IMR-90 (cell line): ENCODE results near the gene NUP107. TPM values are rescaled to one million over a fixed set of nuclear protein-coding genes. Genes with fewer than 3 reads are reported as not detected.
A peak's percentile ranks its signal among the peaks of the same experiment; 100 is the strongest.

Source experiments
- ATAC-seq: fragments of 200-7000 bp; cut with Tn5 transposase; 2 replicates; pipeline ENCODE4 v1.9.1; 2020; ENCODE audit warnings: low read depth, mild to moderate bottlenecking, moderate library complexity
- BruUV-seq: library from RNA; stranded (reverse); fragments of 400-500 nt; replicated peaks from 2 replicates; lab custom pipeline; 2021; lab: Mats Ljungman, UMichigan
- CTCF ChIA-PET: fragments of 300-600 bp; formaldehyde crosslinking; extraction: SDS; loops from one replicate; lab custom pipeline; 2021; ENCODE audit warnings: antibody characterized with exemption; lab: Yijun Ruan, JAX
- POLR2A ChIA-PET: fragments of 300-600 bp; sonication (Branson Sonifier 250); formaldehyde crosslinking; loops from one replicate; lab custom pipeline; 2022; ENCODE audit warnings: antibody characterized with exemption; ENCODE audit not compliant: unreplicated experiment; lab: Charles Lee
- DNase-seq: peaks from one replicate; pipeline ENCODE4 v3.0.0; 2013
- H2AFZ ChIP-seq: replicated peaks from 2 replicates; pipeline ENCODE3; 2013; ENCODE audit warnings: low read length, mild to moderate bottlenecking; ENCODE audit not compliant: poor library complexity
- H2AK5ac ChIP-seq: 2 replicates; pipeline ENCODE4 v1.6.1; 2013; ENCODE audit warnings: low read depth, low read length, inconsistent platforms
- H2AK9ac ChIP-seq: replicated peaks from 2 replicates; pipeline ENCODE3; 2013; ENCODE audit warnings: mild to moderate bottlenecking, low read depth, low read length, moderate library complexity; ENCODE audit not compliant: poor library complexity
- H2BK120ac ChIP-seq: 2 replicates; pipeline ENCODE4 v1.6.1; 2013; ENCODE audit warnings: low read depth, low read length, inconsistent platforms
- H2BK15ac ChIP-seq: 3 replicates; pipeline ENCODE4 v1.6.1; 2013; ENCODE audit warnings: low read depth, low read length, inconsistent platforms
- H2BK20ac ChIP-seq: 2 replicates; pipeline ENCODE4 v1.6.1; 2013; ENCODE audit warnings: low read depth, mild to moderate bottlenecking, inconsistent platforms, low read length, moderate library complexity
- H2BK5ac ChIP-seq: 2 replicates; pipeline ENCODE4 v1.6.1; 2013; ENCODE audit warnings: mild to moderate bottlenecking, low read depth, low read length, inconsistent platforms; ENCODE audit not compliant: poor library complexity, severe bottlenecking
- H3K14ac ChIP-seq: replicated peaks from 2 replicates; pipeline ENCODE4 v1.6.1; 2013; ENCODE audit warnings: low read depth, low read length, inconsistent platforms
- H3K18ac ChIP-seq: 2 replicates; pipeline ENCODE4 v1.6.1; 2013; ENCODE audit warnings: low read depth, low read length, control low read depth
- H3K23ac ChIP-seq: 2 replicates; pipeline ENCODE4 v1.6.1; 2013; ENCODE audit warnings: low read depth, low read length, inconsistent platforms
- H3K27ac ChIP-seq: 2 replicates; pipeline ENCODE4 v1.5.1; 2013; ENCODE audit warnings: mild to moderate bottlenecking, control low read depth, low read length; ENCODE audit not compliant: insufficient read depth
- H3K27me3 ChIP-seq: 2 replicates; pipeline ENCODE4 v1.6.1; 2013; ENCODE audit warnings: low read length; ENCODE audit not compliant: control insufficient read depth, insufficient read depth
- H3K36me3 ChIP-seq: 2 replicates; pipeline ENCODE4 v1.6.1; 2013; ENCODE audit warnings: low read length, mixed read lengths; ENCODE audit not compliant: control insufficient read depth, insufficient read depth
- H3K4ac ChIP-seq: 2 replicates; pipeline ENCODE4 v1.6.1; 2013; ENCODE audit warnings: low read depth, low read length, inconsistent platforms
- H3K4me1 ChIP-seq: 2 replicates; pipeline ENCODE4 v1.6.1; 2013; ENCODE audit warnings: low read length, mixed read lengths; ENCODE audit not compliant: control insufficient read depth, insufficient read depth
- H3K4me2 ChIP-seq: 2 replicates; pipeline ENCODE4 v1.6.1; 2013; ENCODE audit warnings: low read depth, mild to moderate bottlenecking, control low read depth, low read length, moderate library complexity
- H3K4me3 ChIP-seq: 2 replicates; pipeline ENCODE4 v1.5.1; 2013; ENCODE audit warnings: low read depth, mild to moderate bottlenecking, control low read depth, low read length, moderate library complexity; ENCODE audit not compliant: insufficient read depth
- H3K56ac ChIP-seq: 2 replicates; pipeline ENCODE4 v1.6.1; 2013; ENCODE audit warnings: low read length, inconsistent platforms; ENCODE audit not compliant: insufficient read depth; ENCODE audit errors: extremely low read depth
- H3K79me1 ChIP-seq, 2 experiments: 2 replicates each; pipeline ENCODE4 v1.6.1; 2013; ENCODE audit warnings: low read length in 2 of 2, inconsistent platforms in 1 of 2, low read depth in 1 of 2
- H3K9ac ChIP-seq: 2 replicates; pipeline ENCODE4 v1.6.1; 2013; ENCODE audit warnings: low read depth, low read length, control low read depth
- H3K9me1 ChIP-seq: 2 replicates; pipeline ENCODE4 v1.6.1; 2013; ENCODE audit warnings: low read length, inconsistent platforms; ENCODE audit not compliant: insufficient read depth
- H3K9me3 ChIP-seq: 2 replicates; pipeline ENCODE4 v1.6.1; 2013; ENCODE audit warnings: low read length; ENCODE audit not compliant: control insufficient read depth, insufficient read depth
- H4K20me1 ChIP-seq: 2 replicates; pipeline ENCODE4 v1.6.1; 2013; ENCODE audit warnings: low read length, inconsistent platforms; ENCODE audit not compliant: insufficient read depth
- H4K5ac ChIP-seq: 2 replicates; pipeline ENCODE4 v1.6.1; 2013; ENCODE audit warnings: mild to moderate bottlenecking, low read depth, low read length, control low read depth
- H4K8ac ChIP-seq, 2 experiments: 2 replicates each; pipeline ENCODE4 v1.6.1; 2013; ENCODE audit warnings: low read depth in 2 of 2, low read length in 2 of 2, control low read depth in 1 of 2, inconsistent platforms in 1 of 2
- H4K91ac ChIP-seq: 2 replicates; pipeline ENCODE4 v1.6.1; 2013; ENCODE audit warnings: low read depth, low read length, inconsistent platforms; ENCODE audit not compliant: insufficient read depth
- BHLHE40 ChIP-seq: fragments of 150-350 bp; IDR thresholded peaks from 2 replicates; pipeline ENCODE4 v1.6.1; 2016; ENCODE audit warnings: mild to moderate bottlenecking, low read depth, low read length
- RCOR1 ChIP-seq: IDR thresholded peaks from 2 replicates; pipeline ENCODE4 v1.6.1; 2012; ENCODE audit warnings: mild to moderate bottlenecking, low read length, improper control_type of control experiment; ENCODE audit not compliant: insufficient replicate concordance
- RFX5 ChIP-seq: IDR thresholded peaks from 2 replicates; pipeline ENCODE4 v1.8.0; 2012; ENCODE audit warnings: low read depth, mild to moderate bottlenecking, low read length, moderate library complexity
- WGBS, 2 experiments: methylation state at CpG; one replicate each; pipeline versions ENCODE4 v1.1.5 to v1.1.7; 2013; ENCODE audit warnings: missing lambda C conversion rate in 2 of 2; ENCODE audit not compliant: insufficient read length in 1 of 2; ENCODE audit errors: extremely low coverage in 2 of 2; 5-methylcytosine and 5-hydroxymethylcytosine counted together
- dilution Hi-C: fragments of 300-500 bp; cut with HindIII; formaldehyde crosslinking; loops from one replicate; pipeline ENCODE4 v1.14.3; 2018; ENCODE audit warnings: low sequenced_read_pairs; ENCODE audit not compliant: unreplicated experiment
- in situ Hi-C: fragments of 300-500 bp; cut with MboI; formaldehyde crosslinking; loops from 3 replicates; pipeline ENCODE4 v1.14.3; 2019; ENCODE audit warnings: low sequenced_read_pairs, inconsistent platforms, mixed read lengths
- intact Hi-C: fragments of 100-400 bp; cut with micrococcal nuclease; formaldehyde crosslinking; loops from 2 replicates; pipeline ENCODE4 v1.10.0; 2022
- polyA plus RNA-seq, 3 experiments: library from polyadenylated mRNA; depleted of rRNA; stranded (reverse); fragments of >200 nt; gene quantifications; 2 replicates each; pipeline ENCODE4 v1.2.3, GENCODE V29; 2012; ENCODE audit warnings: low replicate concordance in 1 of 3
- total RNA-seq: library from RNA; depleted of rRNA; stranded (reverse); fragments of >200 nt; gene quantifications from 2 replicates; pipeline ENCODE4 v1.2.3, GENCODE V29; 2012
- TF ChIP-seq, protein P1 (sequence below): fragments of 150-350 bp; IDR thresholded peaks from 2 replicates; pipeline ENCODE4 v1.6.1; 2016; ENCODE audit warnings: low read depth, mild to moderate bottlenecking, low read length, moderate library complexity, borderline replicate concordance

Gene NUP107
- total and polyA plus RNA-seq, 2 of the 4 experiments (the other 2 are of a cell fraction): 34.5 to 69.7 TPM

DNA sequence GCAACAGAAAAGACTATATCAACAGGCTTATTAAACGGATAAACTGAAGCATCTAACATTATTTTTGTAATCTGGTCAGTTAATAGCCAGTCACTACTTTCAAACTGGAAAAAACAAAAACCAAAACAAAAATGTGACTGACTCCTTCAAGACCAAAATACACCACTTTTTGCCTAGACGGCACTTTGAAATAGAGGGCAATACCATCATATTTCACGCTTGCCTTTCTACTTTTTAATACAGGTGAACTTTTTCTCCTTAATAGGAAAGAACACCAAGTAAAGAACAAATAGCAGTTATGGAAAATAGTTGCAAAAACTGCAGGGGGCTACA is 550 bp upstream of the NUP107 start:
- Histone ChIP-seq H3K56ac (peak overlapping the region; percentile 84), H3K4me2 (peak overlapping the region; percentile 12), H3K18ac (no peak overlapping the region; the same call in 1 of the 2 replicates), H3K9me1 (no peaks in the 10 kb centered on the region), H3K27ac (peak overlapping the region; percentile 11; the same call in 1 of the 2 replicates), H2BK120ac (0 out of 2 replicates have a peak overlapping the region, but pooled peaks have one; percentile 26), H3K79me1 (peaks cover 4 to 15% of the 10 kb centered on the region in 2 experiments), H3K27me3 (no peaks in the 10 kb centered on the region), H2AFZ (peak overlapping the region; percentile 97), H4K91ac (peak overlapping the region; percentile 49), H3K9ac (peak overlapping the region; percentile 39), H2BK20ac (peak overlapping the region; percentile 25; the same call in 1 of the 2 replicates), H3K4me3 (peak overlapping the region; percentile 66), H2BK5ac (peak overlapping the region; percentile 46), H3K9me3 (no peaks in the 10 kb centered on the region), H3K4me1 (no peaks in the 10 kb centered on the region; the same call in 1 of the 2 replicates), H3K36me3 (peaks cover 3% of the 10 kb centered on the region), H4K20me1 (no peaks in the 10 kb centered on the region), H2AK9ac (no peak overlapping the region), H3K14ac (peak overlapping the region; percentile 55), H4K5ac (peak overlapping the region; percentile 73; the same call in 1 of the 2 replicates), H3K4ac (peak overlapping the region; percentile 12; the same call in 1 of the 2 replicates), H4K8ac (peak overlapping the region; percentile 25 to 88), H2AK5ac (no peak overlapping the region), H3K23ac (peak overlapping the region; percentile 20; the same call in 1 of the 2 replicates), H2BK15ac (no peak overlapping the region)
- intact Hi-C loops: loop anchor here (1.0 to 2.0 kb wide), 3 partner anchors 75 to 354 kb away; partner anchors contain the start of genes MDM1 and RAP1B
- TF ChIP-seq, protein P1, sequence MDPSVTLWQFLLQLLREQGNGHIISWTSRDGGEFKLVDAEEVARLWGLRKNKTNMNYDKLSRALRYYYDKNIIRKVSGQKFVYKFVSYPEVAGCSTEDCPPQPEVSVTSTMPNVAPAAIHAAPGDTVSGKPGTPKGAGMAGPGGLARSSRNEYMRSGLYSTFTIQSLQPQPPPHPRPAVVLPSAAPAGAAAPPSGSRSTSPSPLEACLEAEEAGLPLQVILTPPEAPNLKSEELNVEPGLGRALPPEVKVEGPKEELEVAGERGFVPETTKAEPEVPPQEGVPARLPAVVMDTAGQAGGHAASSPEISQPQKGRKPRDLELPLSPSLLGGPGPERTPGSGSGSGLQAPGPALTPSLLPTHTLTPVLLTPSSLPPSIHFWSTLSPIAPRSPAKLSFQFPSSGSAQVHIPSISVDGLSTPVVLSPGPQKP: no peak
- TF ChIP-seq BHLHE40 (no peak), RFX5 (no peak), RCOR1 (no peak)
- POLR2A ChIA-PET: no interaction called here
- dilution Hi-C loops: no loop called here
- CTCF ChIA-PET: interaction anchor here (0.6 to 1.0 kb wide), 2 partner anchors 16 to 28 kb away, joined by 3 to 4 read pairs; no protein-coding TSS in a partner anchor
- no peak for ATAC-seq
- in situ Hi-C loops: loop anchor here (25.0 kb wide), 1 partner anchor 324 kb away; no protein-coding TSS in a partner anchor
- BruUV-seq: no TSS peak
- DNase-seq: no peak
- WGBS, 2 experiments: no CpG with 5 or more reads among the region's 3 CpGs
